Measurements from ENCODE around the gene LYPD6B.

The LYPD6B gene

DNA sequence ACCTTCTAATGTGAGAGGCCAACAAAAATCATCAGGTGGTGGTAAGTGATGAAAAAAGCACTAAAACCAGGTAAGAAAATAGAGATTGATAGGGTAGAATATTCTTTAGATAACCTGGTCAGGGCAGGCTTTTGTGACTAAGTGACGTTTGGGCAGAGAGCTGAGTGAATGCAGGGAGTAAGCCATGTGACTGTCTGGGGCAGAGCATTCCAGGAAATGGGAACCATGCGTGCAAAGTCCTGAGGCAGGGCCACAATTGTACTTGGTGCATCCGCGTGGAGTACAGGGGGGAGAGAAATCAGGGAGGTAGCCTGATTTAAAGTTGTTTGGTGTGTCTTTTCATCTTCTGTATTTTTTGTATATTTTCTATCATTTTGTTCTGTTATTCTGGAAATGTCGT is 102.5 kb downstream of the LYPD6B start:
- DNase-seq: no peak
- in situ Hi-C loops (cut with HindIII; ENCODE audit: low pct_ligation_motif_present, low pct_unique_long_range_greater_than_20kb, low sequenced_read_pairs): no loop called here

DNA sequence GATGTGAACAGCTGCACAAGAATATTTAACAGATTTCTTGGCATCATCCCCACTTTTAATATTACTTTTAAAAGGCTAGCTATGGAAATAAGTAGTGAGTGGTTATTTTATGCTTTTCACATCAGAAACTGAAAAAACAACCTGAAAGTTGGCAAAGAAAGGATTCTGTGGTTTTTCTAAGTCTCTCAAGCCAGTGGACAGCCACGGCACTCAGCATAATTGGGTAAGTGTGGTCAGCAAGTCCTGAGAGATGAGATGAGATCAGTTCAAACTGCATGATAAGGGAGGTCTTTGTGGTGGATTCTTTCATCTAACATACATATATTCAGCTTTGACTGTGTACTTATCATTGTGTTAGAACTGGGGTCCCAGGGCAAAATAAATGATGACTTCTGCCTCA is 105.2 kb downstream of the LYPD6B start:
- in situ Hi-C loops (cut with HindIII; ENCODE audit: low pct_ligation_motif_present, low pct_unique_long_range_greater_than_20kb, low sequenced_read_pairs): no loop called here
- DNase-seq: no peak

DNA sequence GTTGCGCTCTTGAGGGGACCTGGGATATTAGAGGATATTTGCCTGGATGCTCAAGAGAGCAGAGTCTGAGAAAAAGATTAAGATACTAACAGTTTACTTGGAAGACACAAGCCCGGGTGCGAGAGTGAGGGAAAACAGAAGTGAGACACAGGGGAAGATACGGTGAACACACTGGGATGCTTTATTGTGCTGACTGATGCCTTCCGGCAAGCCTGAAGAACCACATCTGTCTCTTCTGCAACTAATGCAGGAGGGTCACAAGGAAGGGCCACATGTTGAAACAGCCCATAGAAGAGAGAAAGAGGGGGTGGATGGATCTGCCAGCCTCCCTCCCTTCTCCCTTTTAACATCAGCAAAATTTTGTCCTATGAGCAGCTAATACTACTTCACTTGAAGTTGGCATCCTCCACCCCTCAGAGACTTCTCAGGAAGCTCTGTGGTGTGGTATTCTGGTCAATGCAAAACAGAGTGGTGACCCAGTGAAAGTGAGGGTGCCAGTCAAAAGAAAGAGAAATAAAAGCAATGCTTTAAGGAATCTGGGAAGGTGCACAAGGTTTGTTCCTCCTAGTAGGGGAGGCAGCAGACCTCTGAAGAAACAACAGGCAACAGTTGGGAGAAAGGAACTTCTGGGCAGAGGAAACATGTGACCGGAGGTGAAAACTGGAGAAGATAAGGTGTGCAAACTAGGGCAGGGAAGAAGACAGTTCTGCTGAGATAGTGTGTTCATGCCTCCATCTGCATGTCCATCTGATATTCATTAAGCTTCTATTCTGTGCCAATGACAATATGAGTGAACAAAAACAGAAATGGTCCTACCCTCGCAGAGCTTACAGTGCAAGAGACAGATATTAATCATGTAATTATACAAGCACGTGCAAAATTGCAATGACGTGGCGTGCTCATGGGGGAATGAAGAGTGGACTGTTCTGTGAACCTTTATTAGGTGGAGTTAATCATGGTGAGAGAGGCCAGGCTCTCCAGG is 107.1 kb downstream of the LYPD6B start:
- in situ Hi-C loops (cut with HindIII; ENCODE audit: low pct_ligation_motif_present, low pct_unique_long_range_greater_than_20kb, low sequenced_read_pairs): no loop called here
- DNase-seq: no peak

DNA sequence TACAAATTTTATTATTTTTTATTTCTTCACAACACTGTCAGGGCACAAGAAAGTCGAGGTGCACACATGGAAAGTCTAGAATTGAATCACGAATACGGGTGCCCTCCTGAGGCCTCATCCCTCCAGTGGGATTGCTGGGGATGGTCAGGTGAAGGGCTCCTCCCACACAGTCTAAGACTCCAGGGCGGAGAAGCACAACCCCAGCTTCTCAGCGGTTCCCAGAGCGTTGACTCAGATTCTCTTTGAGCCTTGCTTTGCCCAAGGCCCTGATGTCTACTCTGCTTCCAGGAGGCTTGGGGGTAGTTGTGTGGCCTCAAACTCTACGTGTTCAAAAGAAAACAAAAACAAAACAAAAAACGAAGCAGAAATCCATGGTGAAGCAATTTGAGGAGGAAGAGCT is 108.4 kb downstream of the LYPD6B start:
- in situ Hi-C loops (cut with HindIII; ENCODE audit: low pct_ligation_motif_present, low pct_unique_long_range_greater_than_20kb, low sequenced_read_pairs): no loop called here

DNA sequence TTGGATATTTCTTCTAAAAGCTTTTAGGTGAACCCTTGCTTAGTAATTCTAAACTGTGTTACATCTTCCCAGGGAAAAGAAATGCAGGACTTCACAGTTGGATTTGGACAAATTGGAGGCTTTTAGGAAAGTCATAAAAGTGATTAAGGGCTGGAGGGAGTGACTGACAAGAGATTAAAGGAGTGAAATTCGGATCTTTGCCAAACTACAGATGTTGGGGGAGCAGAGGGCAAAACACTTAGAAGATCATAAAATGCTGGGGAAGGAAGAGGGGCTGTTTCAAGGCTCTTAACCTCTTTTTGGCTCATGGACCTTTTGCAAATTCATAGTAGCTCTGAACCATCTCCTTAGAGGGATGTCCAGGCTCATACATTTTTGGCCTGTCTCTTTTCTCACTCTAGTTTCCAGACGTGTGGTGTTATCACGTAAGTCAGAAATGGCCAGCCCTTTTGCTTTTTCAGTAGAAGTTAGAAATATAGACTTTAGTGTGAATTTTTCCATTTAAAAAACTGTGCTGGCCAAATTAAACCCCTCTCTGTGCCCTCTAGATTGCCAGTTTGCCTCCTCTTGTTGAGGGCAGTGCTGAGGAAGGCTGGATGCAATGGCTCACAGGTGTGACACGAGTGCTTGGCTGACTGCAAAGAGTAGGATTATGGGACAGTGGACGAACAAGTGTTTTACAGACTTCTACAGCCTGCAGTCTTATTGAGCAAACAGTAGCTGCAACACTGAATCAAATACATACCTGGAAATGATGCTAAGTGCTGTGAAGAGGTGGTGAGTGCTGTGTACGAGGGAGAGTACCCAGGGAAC is 109.9 kb downstream of the LYPD6B start:
- DNase-seq: no peak
- in situ Hi-C loops (cut with HindIII; ENCODE audit: low pct_ligation_motif_present, low pct_unique_long_range_greater_than_20kb, low sequenced_read_pairs): no loop called here

More for the DNA sequence above, 108.4 kb downstream of the LYPD6B start:
- no peak for DNase-seq

DNA sequence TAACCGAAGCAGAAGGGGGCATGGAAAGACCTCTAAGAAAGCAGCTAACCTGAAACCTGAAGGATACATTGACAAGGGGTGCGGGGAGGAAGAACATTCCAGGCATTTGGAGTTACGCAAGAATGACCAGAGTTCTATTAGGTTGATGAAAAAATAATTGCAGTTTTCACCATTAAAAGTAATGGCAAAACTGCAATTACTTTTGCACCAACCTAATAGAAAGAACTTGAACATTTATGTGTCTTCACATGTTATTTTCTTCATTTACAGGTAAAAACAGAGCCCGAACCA is 110.5 kb downstream of the LYPD6B start:
- in situ Hi-C loops (cut with HindIII; ENCODE audit: low pct_ligation_motif_present, low pct_unique_long_range_greater_than_20kb, low sequenced_read_pairs): no loop called here
- DNase-seq: no peak

DNA sequence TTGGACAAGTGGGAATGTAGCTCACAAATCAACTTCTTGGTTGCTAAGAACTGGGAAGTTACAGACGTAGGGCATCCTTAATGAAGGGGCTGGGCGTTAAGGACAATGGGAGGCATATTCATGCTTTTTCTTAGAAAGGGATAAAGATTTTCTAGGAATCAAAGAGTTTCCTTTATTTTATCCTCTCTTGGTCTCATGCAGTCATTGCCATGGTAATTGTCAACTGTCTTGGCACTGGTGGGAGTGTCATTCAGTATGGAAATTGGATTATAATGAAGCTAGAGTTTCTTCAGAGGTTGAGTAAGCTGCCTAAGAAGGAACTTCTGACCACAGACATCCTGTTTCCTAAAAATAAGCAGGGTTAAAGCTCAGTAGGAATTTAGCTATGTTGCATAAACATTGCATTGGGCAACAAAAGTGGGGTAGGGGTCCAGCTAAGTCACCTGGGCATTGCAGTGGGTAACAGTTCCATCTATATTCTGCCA is 114.0 kb downstream of the LYPD6B start:
- in situ Hi-C loops (cut with HindIII; ENCODE audit: low pct_ligation_motif_present, low pct_unique_long_range_greater_than_20kb, low sequenced_read_pairs): no loop called here
- no peak for DNase-seq

DNA sequence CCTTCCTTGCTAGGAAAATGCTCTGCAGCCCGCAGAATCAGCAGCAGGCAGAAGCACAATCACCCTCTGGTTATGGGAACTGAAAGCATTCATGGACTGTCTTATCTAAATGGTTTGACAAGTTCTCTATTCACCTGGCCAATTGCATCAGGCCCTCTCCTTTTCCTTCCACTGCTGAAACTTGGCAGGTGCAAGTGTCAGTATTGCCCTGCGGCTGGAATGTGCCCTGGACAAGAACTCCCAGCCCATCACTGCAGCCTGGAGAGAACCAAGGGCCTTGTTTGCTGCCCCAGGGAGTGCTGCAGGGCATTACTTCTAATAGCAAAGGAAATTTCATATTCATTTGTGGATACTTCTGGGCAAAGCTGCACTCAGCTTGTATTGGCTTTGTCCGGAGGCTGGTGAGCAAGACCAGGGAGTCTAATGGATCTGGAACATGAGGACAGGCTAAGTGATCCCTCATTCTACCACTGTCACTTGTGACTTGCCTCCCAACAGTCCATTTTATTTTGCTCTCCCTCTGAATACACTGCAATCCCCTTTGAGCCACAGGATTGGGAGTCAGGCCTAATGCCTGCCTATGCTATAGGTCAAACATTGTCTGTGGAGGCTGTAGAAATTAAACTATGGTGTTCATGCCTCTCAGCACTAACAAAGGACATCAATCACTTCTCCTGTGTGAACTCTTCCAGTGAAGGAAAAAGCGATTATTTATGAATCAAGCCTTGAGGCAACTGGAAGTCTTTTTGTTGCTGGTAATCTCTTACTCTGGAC is 116.9 kb downstream of the LYPD6B start:
- DNase-seq: no peak
- in situ Hi-C loops (cut with HindIII; ENCODE audit: low pct_ligation_motif_present, low pct_unique_long_range_greater_than_20kb, low sequenced_read_pairs): no loop called here

DNA sequence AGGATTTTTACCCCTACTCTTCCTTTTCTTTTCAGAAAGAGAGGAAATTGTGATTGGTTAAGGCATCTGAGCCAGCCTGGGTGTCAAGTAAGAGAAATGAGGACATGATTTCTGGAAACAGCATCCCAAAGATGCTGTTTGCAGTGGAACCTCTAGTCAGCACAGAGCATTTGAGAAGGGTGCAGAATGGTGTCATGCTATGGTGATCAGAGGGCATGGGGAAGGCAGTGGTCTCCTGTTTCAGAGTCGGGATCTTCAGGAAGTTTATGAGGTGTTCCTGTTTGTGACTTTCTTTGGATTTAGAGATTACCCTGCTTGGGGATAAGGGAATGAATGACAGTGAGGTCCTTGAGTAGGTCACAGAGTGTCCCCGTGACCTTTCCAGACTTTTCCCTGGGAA is 117.5 kb downstream of the LYPD6B start:
- in situ Hi-C loops (cut with HindIII; ENCODE audit: low pct_ligation_motif_present, low pct_unique_long_range_greater_than_20kb, low sequenced_read_pairs): no loop called here

DNA sequence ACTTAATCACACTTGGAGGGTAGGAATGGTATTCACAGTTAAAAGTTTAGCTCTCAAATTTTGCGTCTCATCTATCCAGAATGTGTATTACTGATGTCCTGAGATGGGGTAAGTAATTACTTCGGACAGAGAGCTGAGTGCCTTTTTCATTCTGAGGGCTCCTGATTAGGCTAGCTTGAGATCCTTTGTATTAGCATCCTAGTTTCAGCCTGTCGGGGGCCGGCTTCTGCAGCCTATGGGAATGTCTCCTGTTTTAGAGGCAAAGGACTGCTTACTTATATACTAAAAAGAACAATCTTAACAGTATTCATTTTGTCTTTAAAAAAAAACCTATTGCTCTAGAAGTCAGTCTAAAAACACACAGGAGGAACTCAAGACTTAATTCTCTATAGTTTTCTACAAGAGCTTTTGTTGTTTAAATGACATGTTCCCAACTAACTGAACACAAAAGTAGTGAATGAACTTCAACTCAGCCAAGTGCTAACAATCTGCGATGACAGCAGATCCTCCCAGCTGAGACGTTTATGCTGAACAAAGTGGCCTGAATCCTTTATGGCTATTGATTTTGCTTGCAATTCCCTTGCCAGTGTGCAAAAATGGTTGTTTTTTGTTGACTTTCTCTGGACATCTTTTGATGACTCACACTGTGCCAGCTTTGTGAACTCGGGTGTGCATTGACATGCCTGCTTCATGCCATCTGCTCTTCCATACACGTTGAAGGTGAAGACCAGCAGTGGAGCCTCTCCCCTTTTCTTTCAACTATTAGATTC is 118.7 kb downstream of the LYPD6B start:
- in situ Hi-C loops (cut with HindIII; ENCODE audit: low pct_ligation_motif_present, low pct_unique_long_range_greater_than_20kb, low sequenced_read_pairs): no loop called here
- DNase-seq: no peak

More for the DNA sequence above, 117.5 kb downstream of the LYPD6B start:
- DNase-seq: no peak

DNA sequence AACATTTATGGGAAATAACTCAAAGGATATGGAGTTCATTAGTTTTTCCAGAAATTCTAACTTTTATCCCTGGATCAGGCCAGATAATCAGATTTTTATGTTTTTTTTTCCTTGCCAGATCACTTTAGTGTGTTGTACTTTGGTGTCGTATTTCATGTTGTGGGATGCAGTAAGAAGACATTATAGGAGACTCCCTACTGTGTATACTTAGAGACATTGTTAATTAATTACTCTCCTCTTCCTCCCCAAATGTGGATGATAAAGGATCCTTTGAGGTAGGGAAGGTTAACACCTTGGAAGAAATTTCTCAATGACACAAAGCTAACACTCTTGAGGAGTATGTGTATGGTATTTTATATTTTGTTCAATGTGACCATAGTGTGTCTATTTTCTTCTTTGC is 120.5 kb downstream of the LYPD6B start:
- in situ Hi-C loops (cut with HindIII; ENCODE audit: low pct_ligation_motif_present, low pct_unique_long_range_greater_than_20kb, low sequenced_read_pairs): no loop called here
- no peak for DNase-seq

DNA sequence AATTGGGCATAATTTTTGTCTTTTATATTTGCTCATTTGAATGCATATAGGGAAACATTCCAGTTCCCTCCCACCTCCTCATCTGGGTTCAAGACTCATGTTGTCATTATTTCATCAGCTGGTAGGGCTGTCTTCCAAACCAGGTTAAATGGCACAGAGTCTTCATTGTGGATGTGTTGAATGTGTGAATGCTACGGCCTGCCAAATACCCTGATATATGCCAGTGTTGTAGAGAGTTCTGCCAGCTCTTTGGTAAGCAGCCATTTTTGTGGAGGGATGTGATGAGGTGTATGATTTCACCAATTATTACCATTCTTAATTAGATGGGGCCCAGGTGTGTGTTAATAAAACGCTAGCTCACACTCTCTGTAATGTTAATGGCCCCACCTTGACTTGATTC is 121.7 kb downstream of the LYPD6B start:
- DNase-seq: no peak
- in situ Hi-C loops (cut with HindIII; ENCODE audit: low pct_ligation_motif_present, low pct_unique_long_range_greater_than_20kb, low sequenced_read_pairs): no loop called here

DNA sequence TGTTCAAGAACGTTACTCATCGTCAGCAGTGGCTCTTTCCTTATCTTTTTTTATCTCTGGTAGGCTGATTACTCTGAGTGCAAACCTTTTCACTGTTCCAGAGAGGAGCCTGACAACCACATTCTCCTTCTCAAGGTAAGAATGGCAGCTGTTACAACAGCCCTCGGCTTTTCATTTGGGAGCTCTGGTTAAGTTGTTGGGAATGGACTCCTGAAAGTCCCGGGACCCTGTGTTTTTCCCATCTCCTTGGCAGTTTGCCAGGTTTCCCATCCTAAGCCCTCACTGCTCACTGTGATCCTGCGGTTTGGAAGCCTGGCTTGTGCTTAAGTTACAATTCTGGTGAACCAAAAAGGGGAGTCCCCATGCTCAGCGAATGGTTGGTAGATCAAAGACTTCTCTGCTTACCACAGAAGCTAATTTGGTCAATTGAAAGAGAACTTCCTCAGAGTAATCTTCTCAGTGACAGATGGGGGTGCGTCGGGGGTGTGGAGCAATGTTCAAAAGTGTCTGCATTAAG is 122.3 kb downstream of the LYPD6B start:
- in situ Hi-C loops (cut with HindIII; ENCODE audit: low pct_ligation_motif_present, low pct_unique_long_range_greater_than_20kb, low sequenced_read_pairs): no loop called here
- DNase-seq: no peak

DNA sequence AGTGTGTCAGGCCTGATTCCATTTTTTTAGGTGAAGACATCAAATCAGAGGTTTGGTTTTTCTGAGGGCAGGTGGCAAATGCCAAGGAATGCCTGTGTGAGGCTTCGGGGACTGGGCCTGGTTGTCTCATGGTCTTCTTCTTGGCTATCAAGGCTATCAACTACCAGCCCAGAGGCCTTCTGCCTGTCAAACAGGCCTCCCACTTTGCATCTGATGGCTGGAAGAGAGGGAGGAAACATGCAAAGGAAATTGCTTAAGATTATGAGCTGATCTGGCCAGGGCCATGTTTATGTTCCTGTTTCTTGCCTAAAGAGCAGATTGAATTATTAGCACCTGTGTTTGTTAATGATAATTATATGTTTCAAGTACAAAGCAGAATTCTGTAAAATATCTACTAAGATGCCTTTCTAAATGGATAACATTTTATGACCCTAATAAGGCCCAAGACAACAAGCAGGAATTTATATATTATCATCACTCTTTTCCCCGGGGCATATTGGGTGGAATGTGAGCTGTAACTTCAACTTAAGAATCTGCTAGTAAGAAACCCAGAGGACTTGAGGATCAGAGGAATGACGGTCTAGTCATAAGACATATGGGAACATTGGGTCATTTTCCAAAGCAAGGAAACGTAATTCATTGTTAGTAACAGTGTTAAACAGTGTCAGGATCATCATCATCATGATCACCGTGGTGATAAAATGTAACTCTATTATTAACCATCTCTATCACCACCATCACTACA is 123.2 kb downstream of the LYPD6B start:
- DNase-seq: no peak
- in situ Hi-C loops (cut with HindIII; ENCODE audit: low pct_ligation_motif_present, low pct_unique_long_range_greater_than_20kb, low sequenced_read_pairs): no loop called here

DNA sequence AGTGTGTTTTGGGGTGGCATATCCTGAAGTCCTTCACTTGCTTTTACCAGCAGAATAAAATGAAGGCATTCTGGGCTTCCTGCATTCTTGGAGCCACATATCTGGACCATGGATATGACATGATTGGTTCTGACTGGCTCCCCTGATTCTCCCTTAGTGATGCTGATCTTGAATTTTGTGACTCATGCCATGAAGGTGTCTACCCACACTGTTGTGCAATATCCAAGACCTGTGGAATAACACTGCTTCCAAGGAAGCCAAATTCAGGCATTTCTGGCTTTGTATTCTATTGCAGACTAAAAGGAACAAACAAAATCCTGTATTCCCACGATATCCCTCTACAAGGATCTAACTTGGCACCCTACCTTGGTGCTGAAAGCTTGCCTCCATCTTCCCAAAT is 125.8 kb downstream of the LYPD6B start:
- DNase-seq: no peak
- in situ Hi-C loops (cut with HindIII; ENCODE audit: low pct_ligation_motif_present, low pct_unique_long_range_greater_than_20kb, low sequenced_read_pairs): no loop called here

DNA sequence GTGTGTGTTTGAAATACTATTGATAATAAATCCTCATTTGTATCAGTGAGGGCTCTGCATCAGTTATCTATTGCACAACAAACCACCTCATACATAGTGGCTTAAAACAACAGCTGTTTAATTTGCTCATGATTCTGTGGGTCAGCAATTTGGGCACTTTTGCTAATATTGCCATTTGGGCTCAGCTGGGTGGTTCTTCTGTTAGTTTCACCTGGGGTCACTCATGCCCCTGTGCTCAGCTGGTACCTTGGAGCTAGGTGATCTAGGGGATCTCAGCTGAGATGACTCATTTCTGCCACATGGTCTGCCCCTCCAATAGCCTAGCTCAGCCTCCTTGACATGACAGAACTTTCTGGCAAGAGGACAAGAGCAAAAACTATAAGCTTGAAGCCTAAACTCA is 126.3 kb downstream of the LYPD6B start:
- no peak for DNase-seq
- in situ Hi-C loops (cut with HindIII; ENCODE audit: low pct_ligation_motif_present, low pct_unique_long_range_greater_than_20kb, low sequenced_read_pairs): no loop called here

DNA sequence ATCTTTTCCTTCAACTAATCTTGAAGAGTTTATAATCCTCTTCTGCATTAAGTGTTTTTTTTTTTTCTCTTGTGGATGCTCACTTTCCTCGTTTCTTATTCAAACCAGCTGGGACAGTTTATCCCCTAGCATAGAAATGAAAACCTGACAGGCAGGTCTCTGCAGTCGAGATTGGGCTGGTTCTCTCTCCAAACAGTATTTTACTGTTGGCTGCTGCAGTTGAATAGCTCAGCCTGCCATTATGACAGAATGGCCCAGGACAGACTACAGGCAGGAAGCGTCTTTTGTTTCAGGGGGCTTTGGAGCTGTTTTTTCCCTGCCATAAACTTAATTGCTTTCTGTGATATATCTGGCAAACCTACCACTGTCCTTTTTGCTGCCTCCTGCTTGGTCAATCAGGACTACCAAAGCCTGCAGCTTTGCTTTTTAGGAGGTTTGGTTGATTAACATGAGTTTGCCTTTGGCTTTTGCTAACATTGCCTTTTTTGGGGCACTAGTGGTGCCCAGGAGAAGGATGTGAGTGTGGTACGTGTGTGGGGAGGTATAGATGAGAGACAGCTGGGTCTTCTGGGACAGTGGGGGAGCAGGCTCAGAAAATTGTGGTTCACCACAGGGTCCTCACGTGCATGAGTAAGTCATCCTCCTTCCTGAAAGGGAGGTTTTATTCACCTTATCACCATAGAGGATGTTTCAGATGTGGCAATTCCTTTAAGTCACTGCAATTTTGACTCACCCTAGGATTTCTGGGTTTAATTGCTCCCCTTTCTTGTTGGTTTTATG is 128.7 kb downstream of the LYPD6B start:
- DNase-seq: no peak
- in situ Hi-C loops (cut with HindIII; ENCODE audit: low pct_ligation_motif_present, low pct_unique_long_range_greater_than_20kb, low sequenced_read_pairs): no loop called here

Measured in ACHN (cell line).